GM19467 (cell line): ENCODE measurements around the gene C5.
"Not testable (repeated sequence)": the region's sequence is repeated elsewhere in the genome, so short reads cannot be mapped to it uniquely, and the experiment has no call there.

ENCODE experiments used
- ATAC-seq: cut with Tn5 transposase; IDR thresholded peaks from one replicate; pipeline ENCODE4 v1.9.1; 2021; ENCODE audit warnings: mild to moderate bottlenecking, moderate library complexity; ENCODE audit not compliant: unreplicated experiment

Gene C5

GRCh38 chr9:120982836-120983235 is 67.2 kb downstream of the C5 start:
- ATAC-seq = no peak

GRCh38 chr9:120980951-120981350 is 69.1 kb downstream of the C5 start:
- no peak for ATAC-seq

GRCh38 chr9:120979797-120980196 is 70.3 kb downstream of the C5 start:
- ATAC-seq = no peak

GRCh38 chr9:120978987-120979386 is 71.1 kb downstream of the C5 start:
- no peak for ATAC-seq

DNA sequence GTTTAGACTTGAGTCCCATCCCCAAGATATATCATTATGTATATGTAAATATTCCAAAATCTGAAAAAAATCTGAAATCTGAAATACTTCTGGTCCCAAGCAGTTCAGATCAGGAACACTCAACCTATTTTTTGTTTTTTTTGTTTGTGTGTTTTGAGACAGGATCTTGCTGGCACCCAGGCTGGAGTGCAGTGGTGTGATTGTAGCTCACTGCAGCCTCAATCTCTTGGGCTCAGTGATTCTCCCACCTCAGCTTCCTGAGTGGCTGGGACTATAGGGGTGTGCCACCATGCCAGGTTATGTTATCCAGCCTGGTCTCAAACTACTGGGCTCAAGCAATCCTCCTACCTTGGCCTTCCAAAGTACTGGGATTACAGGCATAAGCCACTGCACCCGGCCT is 72.8 kb downstream of the C5 start:
- no peak for ATAC-seq

- no peak for ATAC-seq
These were observed 75.2 kb downstream of the C5 start for GRCh38 chr9:120974921-120975320.

- no peak for ATAC-seq
These were observed 75.9 kb downstream of the C5 start for GRCh38 chr9:120974181-120974580.

DNA sequence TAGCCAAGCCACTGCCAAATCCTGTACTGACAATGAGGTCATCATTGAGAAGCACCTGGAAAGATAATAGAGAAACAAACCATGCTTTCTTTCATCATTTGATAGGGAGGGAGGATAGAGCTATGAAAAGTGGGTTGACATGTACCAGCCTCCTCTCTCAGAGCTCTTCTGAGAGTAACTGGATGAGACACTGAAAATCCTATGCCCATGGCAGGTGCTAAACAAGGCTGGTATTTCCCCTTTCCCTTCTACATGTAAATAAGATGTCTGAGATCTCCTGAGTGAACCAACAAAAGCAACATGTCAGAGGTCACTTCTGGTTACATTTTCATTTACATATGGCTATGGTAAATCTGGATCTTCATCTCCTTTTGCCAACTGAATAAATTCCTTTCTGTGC is 78.1 kb downstream of the C5 start:
- no peak for ATAC-seq

GRCh38 chr9:120971471-120971870 is 78.6 kb downstream of the C5 start:
- ATAC-seq = not testable (repeated sequence)

DNA sequence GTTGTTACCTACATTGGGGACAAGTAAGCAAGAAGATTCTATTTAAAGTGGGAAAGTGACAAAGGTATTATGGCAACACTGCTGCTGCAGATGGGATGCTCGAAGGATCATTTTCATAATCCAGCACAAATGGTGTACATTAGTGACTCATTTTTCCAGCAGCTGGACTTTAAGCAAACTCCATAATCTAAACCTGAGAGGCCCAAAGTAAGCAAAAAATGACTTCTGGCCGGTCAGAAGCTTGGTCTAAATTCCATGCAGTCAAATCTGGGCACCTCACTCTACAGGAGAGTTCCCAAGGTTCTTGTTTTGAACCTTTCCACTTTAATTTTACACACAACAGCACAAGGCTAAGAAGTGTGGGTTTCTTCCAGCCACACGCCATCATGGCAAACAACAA is 79.8 kb downstream of the C5 start:
- no peak for ATAC-seq

DNA sequence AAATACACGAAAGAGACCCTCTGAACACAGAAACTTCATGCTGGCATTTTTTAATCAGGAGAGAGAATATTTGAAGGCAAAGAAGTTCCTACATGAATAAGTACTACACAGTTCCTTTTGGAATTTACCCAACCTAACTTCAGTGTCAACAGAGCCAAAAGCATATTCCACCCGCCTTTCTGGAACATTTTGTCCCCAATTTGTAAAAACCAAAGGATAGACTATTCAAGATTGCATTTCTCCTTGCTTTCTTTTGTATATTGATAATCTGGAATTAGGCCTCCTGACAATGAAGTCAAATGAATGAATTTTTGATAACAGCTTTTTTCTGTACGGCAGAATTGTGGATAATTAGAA is 84.1 kb downstream of the C5 start:
- ATAC-seq = no peak

DNA sequence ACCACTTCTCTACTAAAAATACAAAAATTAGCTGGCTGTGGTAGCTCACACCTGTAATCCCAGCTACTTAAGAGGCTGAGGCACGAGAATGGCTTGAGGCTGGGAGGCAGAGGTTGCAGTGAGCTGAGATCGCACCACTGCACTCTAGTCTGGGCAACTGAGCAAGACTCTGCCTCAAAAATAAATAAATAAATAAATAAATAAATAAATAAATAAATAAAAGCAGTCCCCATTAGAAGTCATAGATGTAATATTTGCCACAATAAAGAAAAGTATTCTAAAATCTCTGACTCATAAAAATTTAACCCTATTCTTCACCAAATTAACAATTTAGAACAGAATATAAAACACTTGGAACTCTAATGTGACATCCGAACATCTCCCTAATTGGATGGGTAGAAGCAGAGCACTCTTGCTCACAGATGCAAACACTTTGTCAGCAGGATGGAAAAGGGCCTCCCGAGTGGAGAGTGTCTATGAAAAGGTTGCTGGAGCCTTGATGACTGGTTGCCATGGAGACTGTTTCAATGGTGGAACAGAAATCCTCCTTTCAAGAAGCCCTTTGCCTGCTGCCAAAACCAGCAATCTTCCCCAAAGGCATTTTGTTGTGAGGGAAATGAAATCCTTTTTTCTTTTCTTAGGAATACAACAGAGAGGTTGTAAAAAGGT is 84.6 kb downstream of the C5 start:
- ATAC-seq = no peak

- no peak for ATAC-seq
These were observed 88.1 kb downstream of the C5 start for GRCh38 chr9:120961936-120962335.

DNA sequence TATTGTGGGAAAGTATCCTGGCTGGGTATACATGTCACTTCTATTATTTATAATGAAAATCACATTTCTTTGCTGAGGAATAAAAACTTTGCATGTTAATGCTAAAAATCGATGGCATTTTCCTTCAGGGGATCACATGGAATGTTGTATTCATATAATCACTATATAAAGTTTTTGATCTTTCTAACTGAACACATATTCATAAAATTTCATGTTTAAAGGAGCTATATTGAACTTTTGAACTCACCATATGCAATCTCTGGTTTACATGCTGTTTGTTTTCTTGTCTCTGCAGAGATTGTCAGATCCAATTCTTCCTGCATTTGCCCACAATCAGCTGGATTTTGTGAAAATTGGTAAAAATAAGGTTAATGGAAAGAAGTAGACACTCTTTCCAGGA is 90.1 kb downstream of the C5 start:
- ATAC-seq = no peak

GRCh38 chr9:120956862-120957261 is 93.2 kb downstream of the C5 start:
- ATAC-seq = no peak

DNA sequence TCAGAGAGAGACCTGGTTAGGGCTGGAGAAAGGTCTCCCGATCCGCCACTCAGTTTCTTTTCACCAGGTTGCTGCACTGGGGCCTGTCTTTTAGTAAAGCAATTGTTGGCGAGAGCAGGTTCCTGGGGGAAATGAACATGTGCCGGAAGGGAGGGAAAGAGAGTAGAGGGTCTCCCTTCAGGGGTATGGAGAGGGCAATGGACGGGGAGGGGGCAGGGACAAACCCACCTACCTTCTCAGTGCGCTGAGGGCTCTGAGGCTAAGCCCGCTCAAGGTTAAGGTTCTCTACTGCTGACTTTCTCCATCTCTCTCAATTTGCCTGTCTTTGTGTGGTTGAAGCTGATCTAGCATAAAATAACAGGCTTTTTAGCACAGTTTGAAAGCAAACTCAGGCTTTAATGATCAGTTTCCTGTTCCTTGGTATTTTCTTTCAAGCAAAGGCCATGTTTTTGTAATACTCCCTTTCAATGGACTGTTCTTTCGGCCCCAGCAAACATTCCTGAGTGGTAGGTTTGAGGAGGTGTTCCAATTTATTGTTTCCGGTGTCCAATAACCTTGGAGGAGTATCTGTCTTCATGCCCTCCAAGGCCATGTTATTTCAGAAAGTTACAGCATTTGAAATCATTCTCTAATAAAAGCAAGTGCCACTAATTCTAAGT is 98.0 kb downstream of the C5 start:
- ATAC-seq = no peak

GRCh38 chr9:120950421-120951388 is 99.4 kb downstream of the C5 start:
- ATAC-seq = no peak

DNA sequence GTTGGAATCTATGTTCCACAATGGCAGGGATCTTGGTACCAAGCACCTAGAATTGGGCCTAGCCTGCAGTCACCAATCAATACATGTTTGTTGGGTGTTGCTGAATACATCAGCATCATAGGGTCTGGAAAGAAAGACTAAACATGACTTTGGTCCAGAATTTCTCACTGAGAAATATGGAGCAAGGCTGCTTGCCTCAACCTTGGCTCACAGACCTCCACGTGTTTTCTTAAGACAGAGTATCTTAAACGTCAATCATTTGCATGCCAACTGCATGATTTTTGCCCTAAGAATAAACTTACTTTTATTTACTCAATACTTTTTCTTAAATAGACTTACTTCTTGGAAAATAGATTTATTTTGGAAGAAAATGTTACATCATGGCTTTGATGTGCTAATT is 100.8 kb downstream of the C5 start:
- ATAC-seq = no peak

DNA sequence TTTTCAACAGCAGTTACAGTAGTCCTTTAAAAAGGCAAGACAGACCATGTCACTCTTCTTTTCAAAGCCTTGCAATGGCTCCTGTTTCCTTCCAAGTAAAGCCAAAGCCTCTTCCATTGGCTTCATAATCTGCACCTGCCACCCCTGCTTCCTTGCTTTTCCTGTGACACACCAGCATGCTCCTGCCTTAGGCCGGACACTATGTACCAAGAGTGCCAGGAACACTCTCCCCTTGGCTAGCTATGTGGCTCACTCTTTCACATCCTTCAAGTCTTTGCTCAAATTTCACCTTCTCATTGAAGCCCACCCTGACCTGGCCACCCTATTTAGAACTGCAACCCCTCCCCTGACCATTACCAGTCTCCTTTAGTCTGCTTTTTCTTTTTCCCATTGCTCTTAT is 101.3 kb downstream of the C5 start:
- no peak for ATAC-seq

DNA sequence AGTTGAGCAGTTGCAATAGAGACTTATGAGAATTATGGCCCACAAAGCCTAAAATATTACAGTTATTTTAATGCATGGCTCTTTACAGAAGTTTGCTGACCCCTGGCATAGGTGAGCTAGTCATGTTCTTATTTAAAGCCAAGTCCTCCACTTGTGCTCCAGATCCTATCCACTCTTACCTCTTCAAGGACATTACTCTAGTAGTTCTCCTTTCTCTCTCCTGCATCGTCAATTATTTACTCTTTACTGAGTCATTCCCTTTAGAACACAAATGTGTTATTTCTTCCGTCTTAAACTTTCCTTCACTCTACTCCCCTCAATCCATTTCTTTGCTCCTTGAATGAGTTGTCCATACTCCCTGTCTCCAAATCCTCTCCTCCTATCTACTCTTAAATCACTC is 102.9 kb downstream of the C5 start:
- no peak for ATAC-seq

DNA sequence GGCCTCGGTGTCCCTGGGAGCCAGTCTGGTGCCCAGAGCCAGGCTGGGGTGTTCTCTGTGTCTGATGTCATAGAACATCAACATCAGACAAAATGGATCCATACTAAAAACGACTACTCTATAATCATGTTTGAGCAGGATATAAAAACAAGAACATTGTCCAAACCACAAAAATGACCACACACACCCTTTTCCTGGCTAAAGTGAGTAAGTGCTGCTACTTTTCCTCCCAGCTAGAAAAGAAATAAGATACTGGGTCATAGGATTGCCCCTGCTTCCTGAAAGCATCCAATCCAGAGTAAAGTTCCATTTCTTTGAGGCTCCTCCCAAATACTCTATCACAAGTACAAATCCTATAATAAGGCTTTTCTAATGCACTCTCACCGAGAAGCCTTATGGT is 103.8 kb downstream of the C5 start:
- ATAC-seq = no peak

- no peak for ATAC-seq
These were observed 105.1 kb downstream of the C5 start for GRCh38 chr9:120944948-120945347.
